ENCODE data around the gene DOCK11.

The DOCK11 gene

DNA sequence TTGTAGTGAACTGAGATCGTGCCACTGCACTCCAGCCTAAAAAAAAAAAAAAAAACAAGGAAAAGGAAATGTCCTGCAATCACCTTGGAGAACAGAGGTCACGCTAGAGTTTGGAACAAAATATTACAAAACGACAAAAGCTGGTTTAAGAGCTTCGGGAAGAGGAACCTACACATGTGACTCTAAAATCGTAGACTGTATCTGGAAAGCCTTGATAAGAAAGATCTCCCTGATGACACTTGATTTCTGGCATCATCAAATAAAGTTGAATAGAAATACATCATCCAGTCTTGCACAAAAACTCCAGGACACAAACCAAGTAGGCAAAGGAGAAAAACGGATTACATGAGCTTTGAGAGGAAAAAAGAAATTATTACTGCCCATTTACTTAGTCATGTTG lies 31.1 kb upstream of the DOCK11 start:
- CTCF ChIA-PET, result interaction anchor here (0.7 kb wide), 1 partner anchor 141 kb away, joined by 3 read pairs; no protein-coding TSS in a partner anchor
- POLR2A ChIA-PET, result no interaction called here
- TF ChIP-seq SETDB1 (IDR thresholded peaks at IDR 0.05; ENCODE audit: insufficient read length, low read length) (no peak), ZNF514 (tag by site-specific recombination; IDR thresholded peaks at IDR 0.05) (no peak), ZNF629 (tag by site-specific recombination; IDR thresholded peaks at IDR 0.05) (no peak), ZNF354C (tag by site-specific recombination; IDR thresholded peaks at IDR 0.05; ENCODE audit: borderline replicate concordance, low read depth) (no peak), OVOL3 (tag by site-specific recombination; IDR thresholded peaks at IDR 0.05) (no peak), ZNF529 (tag by site-specific recombination; IDR thresholded peaks at IDR 0.05; ENCODE audit: insufficient replicate concordance) (no peak), ZNF596 (tag by site-specific recombination; IDR thresholded peaks at IDR 0.05) (no peak), REPIN1 (tag by site-specific recombination; IDR thresholded peaks at IDR 0.05; ENCODE audit: low read depth) (no peak), ZBTB17 (tag by site-specific recombination; IDR thresholded peaks at IDR 0.05) (no peak), GFI1B (tag by site-specific recombination; IDR thresholded peaks at IDR 0.05) (no peak)
- TF ChIP-seq, protein P1, sequence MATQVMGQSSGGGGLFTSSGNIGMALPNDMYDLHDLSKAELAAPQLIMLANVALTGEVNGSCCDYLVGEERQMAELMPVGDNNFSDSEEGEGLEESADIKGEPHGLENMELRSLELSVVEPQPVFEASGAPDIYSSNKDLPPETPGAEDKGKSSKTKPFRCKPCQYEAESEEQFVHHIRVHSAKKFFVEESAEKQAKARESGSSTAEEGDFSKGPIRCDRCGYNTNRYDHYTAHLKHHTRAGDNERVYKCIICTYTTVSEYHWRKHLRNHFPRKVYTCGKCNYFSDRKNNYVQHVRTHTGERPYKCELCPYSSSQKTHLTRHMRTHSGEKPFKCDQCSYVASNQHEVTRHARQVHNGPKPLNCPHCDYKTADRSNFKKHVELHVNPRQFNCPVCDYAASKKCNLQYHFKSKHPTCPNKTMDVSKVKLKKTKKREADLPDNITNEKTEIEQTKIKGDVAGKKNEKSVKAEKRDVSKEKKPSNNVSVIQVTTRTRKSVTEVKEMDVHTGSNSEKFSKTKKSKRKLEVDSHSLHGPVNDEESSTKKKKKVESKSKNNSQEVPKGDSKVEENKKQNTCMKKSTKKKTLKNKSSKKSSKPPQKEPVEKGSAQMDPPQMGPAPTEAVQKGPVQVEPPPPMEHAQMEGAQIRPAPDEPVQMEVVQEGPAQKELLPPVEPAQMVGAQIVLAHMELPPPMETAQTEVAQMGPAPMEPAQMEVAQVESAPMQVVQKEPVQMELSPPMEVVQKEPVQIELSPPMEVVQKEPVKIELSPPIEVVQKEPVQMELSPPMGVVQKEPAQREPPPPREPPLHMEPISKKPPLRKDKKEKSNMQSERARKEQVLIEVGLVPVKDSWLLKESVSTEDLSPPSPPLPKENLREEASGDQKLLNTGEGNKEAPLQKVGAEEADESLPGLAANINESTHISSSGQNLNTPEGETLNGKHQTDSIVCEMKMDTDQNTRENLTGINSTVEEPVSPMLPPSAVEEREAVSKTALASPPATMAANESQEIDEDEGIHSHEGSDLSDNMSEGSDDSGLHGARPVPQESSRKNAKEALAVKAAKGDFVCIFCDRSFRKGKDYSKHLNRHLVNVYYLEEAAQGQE (tag by site-specific recombination; IDR thresholded peaks at IDR 0.05), result no peak
- TF ChIP-seq, protein P2, sequence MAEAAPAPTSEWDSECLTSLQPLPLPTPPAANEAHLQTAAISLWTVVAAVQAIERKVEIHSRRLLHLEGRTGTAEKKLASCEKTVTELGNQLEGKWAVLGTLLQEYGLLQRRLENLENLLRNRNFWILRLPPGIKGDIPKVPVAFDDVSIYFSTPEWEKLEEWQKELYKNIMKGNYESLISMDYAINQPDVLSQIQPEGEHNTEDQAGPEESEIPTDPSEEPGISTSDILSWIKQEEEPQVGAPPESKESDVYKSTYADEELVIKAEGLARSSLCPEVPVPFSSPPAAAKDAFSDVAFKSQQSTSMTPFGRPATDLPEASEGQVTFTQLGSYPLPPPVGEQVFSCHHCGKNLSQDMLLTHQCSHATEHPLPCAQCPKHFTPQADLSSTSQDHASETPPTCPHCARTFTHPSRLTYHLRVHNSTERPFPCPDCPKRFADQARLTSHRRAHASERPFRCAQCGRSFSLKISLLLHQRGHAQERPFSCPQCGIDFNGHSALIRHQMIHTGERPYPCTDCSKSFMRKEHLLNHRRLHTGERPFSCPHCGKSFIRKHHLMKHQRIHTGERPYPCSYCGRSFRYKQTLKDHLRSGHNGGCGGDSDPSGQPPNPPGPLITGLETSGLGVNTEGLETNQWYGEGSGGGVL (tag by site-specific recombination; IDR thresholded peaks at IDR 0.05), result no peak
- TF ChIP-seq, protein P3, sequence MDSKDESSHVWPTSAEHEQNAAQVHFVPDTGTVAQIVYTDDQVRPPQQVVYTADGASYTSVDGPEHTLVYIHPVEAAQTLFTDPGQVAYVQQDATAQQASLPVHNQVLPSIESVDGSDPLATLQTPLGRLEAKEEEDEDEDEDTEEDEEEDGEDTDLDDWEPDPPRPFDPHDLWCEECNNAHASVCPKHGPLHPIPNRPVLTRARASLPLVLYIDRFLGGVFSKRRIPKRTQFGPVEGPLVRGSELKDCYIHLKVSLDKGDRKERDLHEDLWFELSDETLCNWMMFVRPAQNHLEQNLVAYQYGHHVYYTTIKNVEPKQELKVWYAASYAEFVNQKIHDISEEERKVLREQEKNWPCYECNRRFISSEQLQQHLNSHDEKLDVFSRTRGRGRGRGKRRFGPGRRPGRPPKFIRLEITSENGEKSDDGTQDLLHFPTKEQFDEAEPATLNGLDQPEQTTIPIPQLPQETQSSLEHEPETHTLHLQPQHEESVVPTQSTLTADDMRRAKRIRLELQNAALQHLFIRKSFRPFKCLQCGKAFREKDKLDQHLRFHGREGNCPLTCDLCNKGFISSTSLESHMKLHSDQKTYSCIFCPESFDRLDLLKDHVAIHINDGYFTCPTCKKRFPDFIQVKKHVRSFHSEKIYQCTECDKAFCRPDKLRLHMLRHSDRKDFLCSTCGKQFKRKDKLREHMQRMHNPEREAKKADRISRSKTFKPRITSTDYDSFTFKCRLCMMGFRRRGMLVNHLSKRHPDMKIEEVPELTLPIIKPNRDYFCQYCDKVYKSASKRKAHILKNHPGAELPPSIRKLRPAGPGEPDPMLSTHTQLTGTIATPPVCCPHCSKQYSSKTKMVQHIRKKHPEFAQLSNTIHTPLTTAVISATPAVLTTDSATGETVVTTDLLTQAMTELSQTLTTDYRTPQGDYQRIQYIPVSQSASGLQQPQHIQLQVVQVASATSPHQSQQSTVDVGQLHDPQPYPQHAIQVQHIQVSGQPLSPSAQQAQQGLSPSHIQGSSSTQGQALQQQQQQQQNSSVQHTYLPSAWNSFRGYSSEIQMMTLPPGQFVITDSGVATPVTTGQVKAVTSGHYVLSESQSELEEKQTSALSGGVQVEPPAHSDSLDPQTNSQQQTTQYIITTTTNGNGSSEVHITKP (tag by site-specific recombination; IDR thresholded peaks at IDR 0.05), result no peak
- TF ChIP-seq, protein P4, sequence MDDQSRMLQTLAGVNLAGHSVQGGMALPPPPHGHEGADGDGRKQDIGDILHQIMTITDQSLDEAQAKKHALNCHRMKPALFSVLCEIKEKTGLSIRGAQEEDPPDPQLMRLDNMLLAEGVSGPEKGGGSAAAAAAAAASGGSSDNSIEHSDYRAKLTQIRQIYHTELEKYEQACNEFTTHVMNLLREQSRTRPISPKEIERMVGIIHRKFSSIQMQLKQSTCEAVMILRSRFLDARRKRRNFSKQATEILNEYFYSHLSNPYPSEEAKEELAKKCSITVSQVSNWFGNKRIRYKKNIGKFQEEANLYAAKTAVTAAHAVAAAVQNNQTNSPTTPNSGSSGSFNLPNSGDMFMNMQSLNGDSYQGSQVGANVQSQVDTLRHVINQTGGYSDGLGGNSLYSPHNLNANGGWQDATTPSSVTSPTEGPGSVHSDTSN (CRISPR knock-in tag; IDR thresholded peaks at IDR 0.05), result no peak
- Histone ChIP-seq H3K27ac (ENCODE audit: extremely low read depth, low read depth, low read length) (no peak overlapping the region), H3K4me3 (ENCODE audit: low read depth, low read length) (no peak overlapping the region), H3K9me3 (ENCODE audit: control insufficient read depth, insufficient read depth, low read depth, low read length) (no peaks in the 10 kb centered on the region), H3K36me3 (ENCODE audit: control insufficient read depth in 2 of 2, insufficient read depth in 1 of 2, low read length in 2 of 2) (no peaks in the 10 kb centered on the region), H3K4me1 (ENCODE audit: control insufficient read depth, insufficient read depth, low read length) (no peaks in the 10 kb centered on the region)

DNA sequence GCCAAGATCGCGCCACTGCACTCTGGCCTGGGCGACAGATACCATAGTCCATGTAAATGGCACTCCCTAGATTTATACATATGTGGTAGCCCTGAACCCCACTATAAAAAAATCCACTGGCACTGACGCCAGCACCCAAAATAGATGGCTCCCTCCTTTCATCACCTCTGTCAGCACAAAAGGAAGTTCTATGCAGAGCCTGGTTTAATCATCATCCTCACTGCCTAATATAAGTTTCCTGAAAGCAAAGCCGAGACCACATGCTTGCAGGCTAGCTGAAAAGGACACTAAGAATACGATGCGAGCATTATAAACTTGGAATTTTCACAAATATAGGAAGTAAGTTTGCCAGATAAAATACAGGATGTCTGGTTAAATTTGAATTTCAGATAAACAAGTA lies 27.5 kb upstream of the DOCK11 start:
- ChIA-PET CTCF (interaction anchor here (0.6 to 0.7 kb wide), 2 partner anchors 11 to 135 kb away, joined by 3 read pairs; no protein-coding TSS in a partner anchor), POLR2A (no interaction called here)
- H3K9me3 ChIP-seq (ENCODE audit: control insufficient read depth, insufficient read depth, low read depth, low read length), result no peaks in the 10 kb centered on the region
- no peak overlapping the region for H3K27ac ChIP-seq (ENCODE audit: extremely low read depth, low read depth, low read length)
- H3K4me1 ChIP-seq (ENCODE audit: control insufficient read depth, insufficient read depth, low read length), result no peaks in the 10 kb centered on the region
- no peak overlapping the region for H3K4me3 ChIP-seq (ENCODE audit: low read depth, low read length)
- H3K36me3 ChIP-seq (ENCODE audit: control insufficient read depth in 2 of 2, insufficient read depth in 1 of 2, low read length in 2 of 2), result no peaks in the 10 kb centered on the region
- TF ChIP-seq ZFP37 (tag by site-specific recombination; IDR thresholded peaks at IDR 0.05) (no peak), ZNF324 (tag by site-specific recombination; IDR thresholded peaks at IDR 0.05) (no peak), ZNF311 (tag by site-specific recombination; IDR thresholded peaks at IDR 0.05; ENCODE audit: borderline replicate concordance) (no peak), ZNF629 (tag by site-specific recombination; IDR thresholded peaks at IDR 0.05) (no peak), ZFP41 (tag by site-specific recombination; IDR thresholded peaks at IDR 0.05; ENCODE audit: borderline replicate concordance) (no peak), ZNF600 (tag by site-specific recombination; IDR thresholded peaks at IDR 0.05) (no peak), ZNF426 (tag by site-specific recombination; IDR thresholded peaks at IDR 0.05) (no peak), ZBTB7A (tag by site-specific recombination; IDR thresholded peaks at IDR 0.05; ENCODE audit: low read depth) (no peak), GLI4 (tag by site-specific recombination; IDR thresholded peaks at IDR 0.05) (no peak)
- TF ChIP-seq, protein P5, sequence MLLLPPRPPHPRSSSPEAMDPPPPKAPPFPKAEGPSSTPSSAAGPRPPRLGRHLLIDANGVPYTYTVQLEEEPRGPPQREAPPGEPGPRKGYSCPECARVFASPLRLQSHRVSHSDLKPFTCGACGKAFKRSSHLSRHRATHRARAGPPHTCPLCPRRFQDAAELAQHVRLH (tag by site-specific recombination; IDR thresholded peaks at IDR 0.05), result no peak
- TF ChIP-seq, protein P6, sequence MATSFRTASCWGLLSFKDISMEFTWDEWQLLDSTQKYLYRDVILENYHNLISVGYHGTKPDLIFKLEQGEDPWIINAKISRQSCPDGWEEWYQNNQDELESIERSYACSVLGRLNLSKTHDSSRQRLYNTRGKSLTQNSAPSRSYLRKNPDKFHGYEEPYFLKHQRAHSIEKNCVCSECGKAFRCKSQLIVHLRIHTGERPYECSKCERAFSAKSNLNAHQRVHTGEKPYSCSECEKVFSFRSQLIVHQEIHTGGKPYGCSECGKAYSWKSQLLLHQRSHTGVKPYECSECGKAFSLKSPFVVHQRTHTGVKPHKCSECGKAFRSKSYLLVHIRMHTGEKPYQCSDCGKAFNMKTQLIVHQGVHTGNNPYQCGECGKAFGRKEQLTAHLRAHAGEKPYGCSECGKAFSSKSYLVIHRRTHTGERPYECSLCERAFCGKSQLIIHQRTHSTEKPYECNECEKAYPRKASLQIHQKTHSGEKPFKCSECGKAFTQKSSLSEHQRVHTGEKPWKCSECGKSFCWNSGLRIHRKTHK (tag by site-specific recombination; IDR thresholded peaks at IDR 0.05), result no peak

Measured in HEK293 (cell line).